Stimulated activated CD4-positive, alpha-beta T cell treated with anti-CD3 and anti-CD28 coated beads, Interleukin-15, amount 100 ng/mL, for 1 hour (primary cell): ENCODE measurements around the gene VARS1.
"Not testable (repeated sequence)": the region's sequence is repeated elsewhere in the genome, so short reads cannot be mapped to it uniquely, and the experiment has no call there.

Source experiments
- DNase-seq, 2 donors: peaks; one replicate each; pipeline ENCODE4 v3.0.0-alpha.2; 2020; ENCODE audit warnings: low read depth in 1 of 2, low spot score in 1 of 2

The VARS1 gene

DNA sequence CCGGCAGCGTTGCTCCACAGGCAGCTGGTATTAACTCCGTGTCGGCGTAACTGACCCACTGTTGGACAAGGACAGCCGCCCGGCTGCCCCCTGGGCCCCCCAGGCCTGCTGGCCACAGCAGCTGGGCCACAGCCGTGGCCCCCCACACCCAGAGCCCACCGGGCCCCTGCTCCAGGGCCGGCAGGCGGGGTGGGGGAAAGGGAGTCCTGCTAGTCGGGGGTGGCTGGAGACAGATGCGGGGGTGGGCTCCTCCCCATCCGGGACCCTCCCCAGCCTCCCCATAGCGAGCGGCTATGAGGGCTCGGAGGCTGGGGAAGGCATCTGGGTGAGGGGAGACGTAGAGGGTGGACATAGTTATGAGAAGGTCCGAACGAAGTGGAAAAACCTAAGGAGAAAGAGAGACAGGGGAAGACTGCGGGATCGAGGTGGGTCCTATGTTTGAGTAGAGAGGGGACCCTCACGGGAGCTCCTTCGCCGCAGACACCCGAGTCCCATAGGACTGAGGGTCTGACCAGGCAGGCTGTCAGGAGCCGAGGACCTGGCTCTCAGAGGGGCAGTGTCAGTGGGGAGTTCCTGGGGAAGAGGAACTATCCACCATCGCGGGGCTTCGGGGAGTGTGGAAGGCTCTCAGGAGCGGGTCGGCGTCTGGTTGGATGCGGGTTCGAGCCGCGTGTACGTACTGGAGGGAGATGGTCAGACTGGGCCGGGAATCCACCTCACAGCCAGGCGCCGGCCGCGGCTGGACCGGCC, 511 bp downstream of the VARS1 start:
- DNase-seq, result no peak

DNA sequence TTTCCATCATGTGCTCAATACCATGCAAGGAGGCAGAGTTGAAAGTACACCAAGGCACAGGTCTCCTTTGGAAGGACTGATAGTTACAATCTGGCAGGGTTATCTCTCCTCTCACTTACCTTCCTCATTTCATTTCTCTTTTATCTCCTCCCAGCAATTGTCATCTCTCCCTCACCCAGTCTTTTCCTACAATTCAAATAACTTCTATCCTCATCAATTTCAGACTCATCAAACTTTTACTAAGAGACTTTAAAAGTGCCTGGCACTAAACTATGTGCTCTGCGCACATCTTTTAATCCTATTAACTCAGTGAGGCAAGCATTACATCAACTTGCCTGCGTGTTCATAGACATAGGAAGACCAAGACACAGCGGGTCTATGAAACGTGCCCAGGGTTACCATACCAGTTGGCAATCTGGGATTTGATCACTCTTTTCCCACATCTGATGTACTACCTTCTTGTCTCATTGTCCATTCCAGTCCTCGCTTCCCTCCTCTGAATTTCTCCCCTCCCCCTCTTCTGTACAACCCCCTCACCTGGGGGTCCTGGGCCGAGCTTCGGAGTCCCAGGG, 1.2 kb downstream of the VARS1 start:
- DNase-seq, result no peak

DNA sequence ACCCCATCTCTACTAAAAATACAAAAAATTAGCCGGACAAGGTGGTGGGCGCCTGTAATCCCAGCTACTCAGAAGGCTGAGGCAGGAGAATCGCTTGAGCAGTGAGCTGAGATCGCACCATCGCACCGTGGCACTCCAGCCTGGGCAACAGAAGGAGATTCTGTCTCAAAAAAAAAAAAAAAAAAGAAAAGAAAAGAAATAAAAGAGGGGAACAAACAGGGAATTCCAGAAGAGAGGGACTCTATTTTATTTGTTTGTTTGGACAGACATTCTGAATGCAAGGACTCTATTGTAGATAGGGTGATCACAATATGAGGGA, 1.7 kb downstream of the VARS1 start:
- not testable (repeated sequence) for DNase-seq

DNA sequence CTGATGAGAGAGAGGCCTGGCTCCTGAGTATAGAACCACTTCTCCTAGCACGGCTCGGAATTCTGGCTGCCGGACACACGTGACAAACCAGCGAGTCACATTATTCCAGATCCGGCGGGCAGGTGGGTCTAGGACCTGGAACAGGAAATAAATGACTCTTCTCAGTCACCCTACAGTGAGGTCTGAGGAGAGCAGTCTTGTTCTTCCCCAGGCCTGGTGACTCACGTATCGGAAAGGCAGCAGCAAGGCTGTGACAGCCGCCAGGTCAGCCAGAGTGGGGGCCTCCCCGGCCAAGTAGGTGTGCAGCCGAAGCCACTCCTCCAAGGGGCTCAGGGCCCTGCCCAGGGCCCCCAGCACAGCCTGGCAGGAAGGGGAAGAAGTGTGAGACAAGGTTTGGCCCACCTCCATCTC, 2.8 kb downstream of the VARS1 start:
- no peak for DNase-seq

DNA sequence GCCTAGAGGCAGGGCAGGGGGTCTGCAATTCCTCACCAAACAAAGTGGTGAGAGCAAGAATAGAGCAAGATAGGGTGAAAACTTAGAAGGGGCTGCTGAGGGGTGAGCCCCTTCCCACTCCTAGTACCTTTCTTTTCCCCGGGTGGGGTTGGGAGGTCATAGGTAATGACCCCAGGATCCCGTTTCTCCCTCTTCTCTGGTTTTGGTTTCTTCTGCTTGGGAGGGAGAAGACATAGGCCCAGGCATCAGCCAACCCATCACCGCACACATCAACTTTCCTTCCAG, 3.5 kb downstream of the VARS1 start:
- no peak for DNase-seq

DNA sequence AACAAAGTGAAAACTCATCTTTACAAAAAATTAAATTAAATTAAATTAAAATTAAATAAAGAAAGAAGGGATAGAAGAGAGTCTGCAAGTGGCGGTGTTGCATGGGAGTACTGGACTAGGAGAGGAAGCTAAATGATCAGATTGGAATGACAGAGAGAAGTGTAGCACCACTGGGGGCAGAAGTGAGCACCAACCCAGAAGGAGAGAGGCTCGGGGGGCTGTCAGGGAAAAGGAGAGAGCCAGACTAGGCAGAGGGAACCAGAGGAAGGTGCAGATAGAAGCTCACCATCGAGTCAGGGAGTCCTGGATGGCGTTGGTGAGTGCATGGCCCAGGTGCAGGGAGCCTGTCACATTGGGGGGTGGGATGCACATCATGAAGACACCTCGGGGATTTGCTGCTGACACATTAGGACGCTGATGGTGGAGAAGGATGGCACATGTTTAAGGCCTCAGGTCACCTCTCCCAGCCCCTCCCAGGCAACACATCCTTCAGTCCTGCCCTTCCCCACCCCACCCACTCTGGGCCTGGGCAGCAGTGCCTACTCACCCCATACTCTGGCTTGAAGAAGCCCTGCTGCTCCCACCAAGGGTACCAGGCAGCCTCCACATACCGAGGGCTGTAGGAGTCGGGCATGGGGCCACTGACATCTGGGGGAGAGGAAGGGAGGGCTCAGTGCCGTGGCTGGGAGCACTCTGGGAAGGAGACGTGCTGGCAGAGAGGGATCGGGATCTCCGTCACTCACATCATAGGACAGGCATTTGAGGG, 4.0 kb downstream of the VARS1 start:
- DNase-seq, result no peak

DNA sequence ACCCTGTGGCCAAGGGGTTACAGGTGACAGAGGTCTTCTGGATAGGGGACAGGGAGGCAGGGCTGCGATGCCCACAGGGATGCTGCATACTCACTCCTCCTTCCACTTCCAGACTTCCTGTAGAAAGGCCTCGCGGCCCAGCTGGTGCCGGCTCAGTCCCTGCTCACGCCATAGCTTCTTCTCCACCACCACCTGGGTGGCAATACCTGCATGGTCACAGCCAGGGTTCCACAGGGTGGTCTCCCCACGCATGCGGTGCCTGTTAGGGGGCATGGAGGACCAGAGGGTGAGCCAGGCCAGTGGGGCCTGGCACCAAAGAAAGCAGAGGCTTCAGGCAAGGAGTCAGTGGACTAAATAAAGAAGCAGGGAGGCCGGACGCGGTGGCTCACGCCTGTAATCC, 10.1 kb downstream of the VARS1 start:
- DNase-seq, result no peak

DNA sequence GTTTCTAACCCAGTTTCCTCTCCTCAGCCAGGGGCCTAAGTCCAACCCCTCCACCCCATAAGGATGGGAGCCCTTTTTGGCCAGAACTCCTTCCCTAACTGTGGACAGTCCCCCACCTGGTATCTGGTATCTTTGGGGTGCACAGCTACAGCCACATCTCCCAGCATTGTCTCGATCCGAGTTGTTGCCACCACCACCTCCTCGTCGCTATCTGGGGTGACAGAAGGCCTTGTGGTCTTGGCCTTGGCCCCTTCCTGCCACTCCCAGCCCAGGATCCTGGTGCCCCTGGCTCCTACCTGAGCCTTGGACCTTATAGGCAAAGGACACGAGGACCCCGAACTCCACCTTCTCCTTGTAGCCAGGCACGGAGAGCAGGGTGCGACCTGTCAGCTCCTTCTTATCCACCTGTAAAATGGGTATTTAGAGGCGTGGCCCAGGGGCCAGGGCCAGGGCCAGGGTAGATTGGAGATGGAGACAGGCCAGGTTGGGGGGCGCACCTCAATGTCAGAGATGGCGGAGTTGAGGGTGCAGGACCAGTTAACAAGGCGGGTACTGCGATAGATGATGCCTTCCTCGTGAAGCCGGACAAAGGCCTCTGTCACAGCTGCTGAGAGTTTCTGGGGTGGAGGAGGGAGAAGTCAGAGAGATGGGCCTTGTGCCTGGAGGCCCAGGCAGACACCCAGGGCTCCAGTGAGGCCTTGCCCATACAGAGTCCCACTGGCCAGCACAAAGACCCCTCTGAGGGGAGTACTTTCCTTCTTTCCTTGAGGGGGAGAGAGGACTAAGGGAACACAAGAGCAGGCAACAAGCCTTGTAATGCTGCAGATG, 11.2 kb downstream of the VARS1 start:
- no peak for DNase-seq

DNA sequence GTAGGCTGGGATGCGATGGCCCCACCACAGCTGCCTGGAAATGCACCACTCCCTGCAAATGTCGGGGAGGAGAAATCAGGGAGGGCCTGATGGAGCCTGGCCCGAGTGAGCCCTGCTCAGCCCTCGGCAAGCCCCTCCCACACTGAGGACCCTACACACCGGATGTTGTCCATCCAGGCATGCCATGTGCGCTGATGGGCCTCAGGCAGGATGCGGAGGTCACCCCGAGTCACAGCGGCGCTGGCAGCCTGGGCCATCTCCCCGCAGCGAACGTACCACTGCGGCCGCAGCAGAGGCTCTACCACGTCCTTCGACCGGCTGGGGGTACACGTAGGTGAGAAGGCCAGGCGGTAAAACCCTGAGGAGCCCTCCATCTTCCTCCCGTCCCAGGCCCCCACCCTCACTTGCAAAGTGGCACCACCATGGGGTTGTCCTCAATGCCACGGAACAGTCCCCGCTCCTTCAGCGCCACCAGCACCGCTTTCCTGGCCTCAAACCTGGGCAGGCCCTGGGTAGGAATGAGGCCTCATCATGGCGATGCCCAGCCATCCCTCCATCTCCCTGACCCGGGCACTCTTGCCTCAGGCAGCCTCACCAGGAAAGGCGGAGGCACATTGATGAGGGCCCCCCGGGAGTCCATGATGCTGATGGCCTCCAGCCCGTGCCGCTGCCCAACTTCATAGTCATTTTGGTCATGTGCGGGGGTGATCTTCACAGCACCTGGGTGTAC, 13.3 kb downstream of the VARS1 start:
- no peak for DNase-seq

DNA sequence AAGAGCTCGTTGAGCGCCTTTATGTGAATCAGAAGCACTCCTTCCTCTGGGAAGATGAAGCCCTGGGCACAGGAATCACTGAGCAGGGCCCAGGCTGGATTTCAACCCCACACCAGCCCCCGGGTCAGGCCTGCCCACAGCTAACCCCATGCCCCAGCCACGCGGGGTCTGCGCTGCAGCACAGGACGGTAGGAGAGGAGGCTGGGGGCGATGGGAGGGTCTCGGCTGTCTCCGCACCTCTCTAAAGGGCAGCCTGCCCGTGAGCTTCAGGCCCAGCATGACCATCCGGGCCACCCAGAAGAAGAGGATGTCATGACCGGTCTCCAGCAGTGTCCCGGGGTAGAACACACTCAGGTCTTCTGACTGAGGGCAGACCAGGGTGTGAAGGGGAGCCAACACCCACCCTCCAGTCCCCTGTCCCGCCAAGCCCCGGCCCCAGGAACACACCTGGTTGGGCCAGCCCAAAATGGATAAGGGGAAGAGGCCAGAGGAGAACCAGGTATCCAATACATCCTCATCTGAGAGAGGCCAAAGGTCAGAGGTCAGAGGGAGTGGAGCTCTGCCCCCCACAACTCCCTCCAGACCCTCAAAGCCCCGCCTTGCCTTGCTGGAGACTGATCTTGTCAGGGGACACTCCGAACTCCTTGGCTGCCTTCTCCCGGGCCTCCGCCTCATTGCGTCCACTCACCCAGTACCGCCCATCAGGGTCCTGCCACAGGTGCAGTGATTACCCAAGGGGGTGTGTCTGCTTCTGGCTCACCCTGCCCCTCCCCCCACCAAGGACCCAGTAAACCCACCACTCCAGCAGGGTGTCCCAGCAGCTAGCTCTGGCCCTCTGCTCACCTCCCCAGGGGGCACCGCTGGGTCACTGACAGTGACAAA, 14.1 kb downstream of the VARS1 start:
- DNase-seq, result no peak

DNA sequence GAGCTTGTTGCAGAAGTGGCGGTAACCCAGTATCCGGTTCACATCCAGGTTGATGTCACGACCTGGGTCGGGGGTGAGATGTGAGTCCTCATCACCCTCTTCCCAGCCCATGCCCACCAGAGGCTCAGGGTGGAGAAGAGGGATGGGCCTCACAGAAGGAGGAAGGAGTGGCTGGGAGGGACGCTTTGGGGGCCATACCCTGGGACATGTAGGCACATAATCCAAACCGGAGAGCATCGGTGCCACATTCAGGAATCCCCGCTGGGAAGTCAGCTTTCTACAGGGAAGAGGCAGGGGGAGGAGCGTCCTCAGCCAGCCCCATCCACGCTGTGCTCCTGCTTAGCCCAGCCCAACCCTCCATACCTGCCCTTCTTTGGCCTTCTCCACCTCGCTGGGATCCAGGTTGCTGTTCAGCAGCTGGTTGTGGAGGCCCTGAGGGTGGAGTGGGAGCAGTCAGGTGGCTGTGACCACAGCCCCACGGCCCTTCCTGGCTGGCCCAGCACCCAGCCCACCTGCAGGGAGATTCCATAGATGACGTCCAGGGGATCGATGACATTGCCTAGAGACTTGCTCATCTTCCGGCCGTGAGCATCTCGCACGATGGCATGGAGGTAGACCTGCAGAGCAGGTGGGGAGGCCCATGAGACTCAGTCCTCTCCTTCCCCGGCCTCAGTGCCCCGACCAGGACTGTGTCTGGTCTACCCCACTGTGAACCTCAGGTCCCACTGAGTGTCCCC, 14.9 kb downstream of the VARS1 start:
- DNase-seq, result no peak

DNA sequence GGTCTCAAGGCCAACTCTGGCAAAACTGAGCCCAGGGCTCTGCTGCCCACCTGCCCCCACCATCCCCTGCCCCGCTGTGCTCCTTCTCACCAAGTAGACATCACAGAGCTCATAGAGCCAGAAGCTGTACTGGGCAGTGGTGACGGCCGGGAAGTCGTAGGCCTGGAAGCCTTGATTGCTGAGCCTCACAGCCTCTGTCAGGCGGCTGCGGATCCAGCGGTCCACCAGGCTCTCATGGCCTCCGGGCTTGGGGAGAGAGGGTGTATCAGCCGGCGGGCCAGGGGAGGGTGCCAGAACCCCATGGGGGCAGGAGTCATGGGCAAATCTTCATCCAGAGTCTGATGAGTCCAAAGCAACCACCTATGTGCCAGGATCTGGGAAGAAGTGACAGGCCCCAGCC, 15.6 kb downstream of the VARS1 start:
- DNase-seq, result no peak

DNA sequence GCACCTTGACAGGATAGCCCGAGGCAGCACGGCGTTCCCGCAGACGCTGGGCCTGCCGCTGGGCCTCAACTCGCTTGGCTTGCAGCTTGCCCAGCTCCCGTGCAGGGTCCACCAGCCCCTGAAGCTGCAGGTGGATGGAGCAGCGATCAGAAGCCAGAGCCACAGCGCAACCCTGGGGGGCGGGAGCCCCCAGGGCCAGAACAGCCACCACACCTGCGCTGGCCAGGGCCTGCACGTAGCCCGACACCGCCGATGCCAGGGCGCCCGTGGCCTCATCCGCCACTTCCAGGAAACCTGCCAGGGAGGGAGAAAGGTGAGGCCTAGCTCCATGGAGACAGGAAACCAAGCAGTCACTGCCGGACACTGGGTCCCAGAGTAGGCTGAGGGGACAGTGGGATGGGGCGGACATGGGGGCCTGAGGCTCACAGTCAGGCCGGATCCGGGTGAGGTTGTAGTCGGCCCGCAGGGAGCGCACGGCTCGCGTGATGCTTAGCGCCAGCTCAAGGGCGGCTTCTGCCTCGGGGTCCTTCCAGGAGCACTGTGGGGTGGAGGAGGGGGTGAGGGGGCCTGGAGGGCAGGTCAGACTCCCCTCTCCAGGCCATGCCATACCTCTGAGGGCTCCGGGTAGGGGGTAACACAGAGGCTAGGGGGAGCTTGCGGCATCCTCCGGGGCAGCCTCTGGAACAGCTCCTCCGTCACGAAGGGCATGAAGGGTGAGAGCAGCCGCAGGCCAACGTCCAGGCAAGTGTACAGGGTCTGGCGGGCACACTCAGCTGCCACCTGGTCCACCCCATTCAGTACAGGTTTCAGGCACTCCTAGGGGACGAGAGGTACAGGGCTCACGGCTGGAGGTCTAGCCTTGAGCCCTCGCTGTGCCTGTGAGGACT, 16.3 kb downstream of the VARS1 start:
- no peak for DNase-seq

DNA sequence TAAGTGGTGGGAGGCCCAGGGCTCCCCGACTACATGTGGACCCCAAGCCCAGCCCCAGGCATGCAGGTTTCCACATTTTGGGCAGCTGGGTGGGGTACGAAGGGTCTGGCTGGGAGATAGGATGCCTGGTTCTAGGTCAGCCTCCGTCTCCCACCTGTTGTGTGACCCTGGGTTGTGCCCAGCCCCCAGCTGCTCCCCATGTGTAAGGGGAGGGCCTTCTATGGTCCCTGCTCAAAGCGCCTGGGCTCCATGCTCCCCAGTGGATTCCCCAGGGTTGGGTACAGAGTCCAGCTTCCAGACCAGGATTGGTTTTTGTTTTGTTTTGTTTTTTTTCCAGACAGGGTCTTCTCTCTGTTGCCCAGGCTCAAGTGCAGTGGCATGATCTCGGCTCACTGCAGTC, 17.4 kb downstream of the VARS1 start:
- DNase-seq, result no peak

DNA sequence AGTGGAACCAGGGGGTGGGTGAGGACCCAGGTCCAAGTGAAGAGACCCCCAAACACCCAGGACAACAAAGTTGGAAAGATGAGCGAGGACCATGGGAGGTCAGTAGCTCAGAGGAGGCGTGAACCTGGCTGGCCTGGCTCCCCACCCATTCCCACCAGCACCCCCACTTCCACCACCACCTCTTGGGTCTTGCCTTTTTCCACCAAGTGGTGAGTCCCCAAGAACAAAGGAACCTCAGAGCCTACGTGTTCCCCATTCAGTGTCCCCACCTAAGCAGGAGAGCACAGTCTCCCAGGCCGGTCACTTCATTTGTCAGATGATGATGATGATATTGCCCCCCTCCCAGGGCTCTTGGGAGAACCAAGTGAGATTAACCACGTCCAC, 17.9 kb downstream of the VARS1 start:
- no peak for DNase-seq

DNA sequence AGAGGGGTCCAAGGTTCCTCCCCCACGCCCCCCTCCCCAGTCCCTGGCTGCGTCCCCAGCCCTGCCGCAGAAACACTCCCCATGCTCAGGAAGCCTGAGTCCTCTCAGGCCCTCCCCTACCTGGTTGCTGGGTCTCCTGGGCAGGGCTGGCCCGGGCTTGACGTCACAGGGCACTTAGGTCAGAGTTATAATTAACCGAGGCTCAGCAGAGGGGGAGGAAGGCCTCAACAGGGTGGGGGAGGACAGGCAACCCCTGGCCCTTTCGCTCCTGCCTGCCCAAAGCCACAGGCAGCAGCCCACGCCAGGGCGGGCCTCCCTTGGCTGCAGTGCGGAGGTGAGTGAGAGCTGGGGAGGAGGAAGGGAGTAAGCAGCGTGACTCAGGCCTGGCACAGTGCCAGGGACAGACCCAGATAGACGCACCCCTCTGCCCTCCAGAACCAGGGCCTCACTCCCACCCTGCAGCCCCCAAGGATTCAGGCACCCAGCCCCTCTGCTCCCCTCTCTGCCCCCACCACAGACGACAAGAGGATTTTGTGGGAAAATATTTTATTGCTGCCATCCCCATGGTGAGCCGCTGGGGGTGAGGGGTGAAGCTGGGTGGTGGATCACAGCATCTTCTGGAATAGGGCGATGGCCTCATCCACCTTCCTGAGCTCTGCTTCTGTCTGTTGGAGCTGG, 18.4 kb downstream of the VARS1 start, which contains the start of gene VWA7:
Gene VWA7 (minus strand): TSS at position 340 of the 678 bp plus-strand sequence. CDS start 549 bp downstream, outside the sequence.
- peak; percentile 35 to 70 for DNase-seq

DNA sequence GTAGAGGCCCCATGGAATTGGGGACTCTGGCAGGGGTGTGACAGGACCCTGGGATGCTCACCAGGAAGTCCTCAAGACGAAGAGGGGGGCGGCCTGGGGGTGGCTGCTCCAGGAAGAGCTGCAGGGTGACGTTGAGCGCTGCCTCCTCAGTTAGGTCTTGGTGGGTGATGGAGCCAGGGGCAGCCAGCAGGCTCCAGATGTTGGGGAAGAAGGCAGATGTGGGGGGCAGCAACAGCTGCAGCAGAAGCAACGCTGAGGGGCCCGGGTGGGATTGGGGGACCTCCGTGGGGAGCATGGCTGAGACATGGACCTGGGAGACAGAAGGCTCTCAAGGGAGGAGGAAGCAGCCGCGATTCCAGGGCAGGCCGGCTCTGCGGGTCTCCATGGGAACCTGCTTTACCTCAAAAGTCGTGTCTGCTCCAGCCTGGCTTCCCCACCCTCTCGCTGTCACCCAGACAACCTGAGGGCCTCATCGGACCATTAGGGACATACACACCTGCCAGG, 19.0 kb downstream of the VARS1 start:
- no peak for DNase-seq
